H1 (cell line): Measurements from ENCODE around the gene TSPAN9. TPM values are rescaled to one million over a fixed set of nuclear protein-coding genes. Genes with fewer than 3 reads are reported as not detected.

ENCODE experiments used
- CHD7 ChIP-seq: fragments of 300-600 bp; sonication (generic); IDR thresholded peaks from 2 replicates; pipeline ENCODE4 v1.7.1; 2012; ENCODE audit warnings: low read length, moderate library complexity, mild to moderate bottlenecking, inconsistent platforms; ENCODE audit not compliant: insufficient replicate concordance
- EP300 ChIP-seq, 2 experiments: IDR thresholded peaks; 1 replicate in 1 of 2; 2 replicates in 1 of 2; pipeline ENCODE4 v1.6.1; 2011 to 2012; ENCODE audit warnings: low read depth in 2 of 2, low read length in 2 of 2, mild to moderate bottlenecking in 2 of 2, borderline replicate concordance in 1 of 2, inconsistent platforms in 1 of 2, moderate library complexity in 1 of 2
- GTF2F1 ChIP-seq: IDR thresholded peaks from 2 replicates; pipeline ENCODE4 v1.6.1; 2012; ENCODE audit warnings: low read depth, low read length, improper control_type of control experiment, borderline replicate concordance
- HDAC6 ChIP-seq: IDR thresholded peaks from one replicate; pipeline ENCODE4 v1.7.1; 2012; ENCODE audit warnings: low read depth, mild to moderate bottlenecking, inconsistent platforms, low read length, moderate library complexity
- KDM1A ChIP-seq: fragments of 200-600, 300-600 bp; sonication (generic); IDR thresholded peaks from 2 replicates; pipeline ENCODE4 v1.7.1; 2016; ENCODE audit warnings: mild to moderate bottlenecking, low read length, borderline replicate concordance
- KDM5A ChIP-seq: fragments of 200-600 bp; IDR thresholded peaks from 2 replicates; pipeline ENCODE4 v1.7.1; 2012; ENCODE audit warnings: mild to moderate bottlenecking, low read length, inconsistent platforms, mixed read lengths
- SAP30 ChIP-seq: fragments of 300-600 bp; sonication (generic); IDR thresholded peaks from 2 replicates; pipeline ENCODE4 v1.7.1; 2012; ENCODE audit warnings: low read length, moderate library complexity, mild to moderate bottlenecking, inconsistent platforms; ENCODE audit not compliant: insufficient read depth, insufficient replicate concordance
- SIRT6 ChIP-seq: IDR thresholded peaks from one replicate; pipeline ENCODE4 v1.7.1; 2012; ENCODE audit warnings: low read length, inconsistent platforms
- SP4 ChIP-seq: IDR thresholded peaks from 2 replicates; pipeline ENCODE4 v1.6.1; 2012; ENCODE audit warnings: low read length, inconsistent platforms
- TAF7 ChIP-seq: optimal IDR thresholded peaks from 2 replicates; pipeline ENCODE3; 2011; ENCODE audit warnings: low read depth, mild to moderate bottlenecking, inconsistent platforms, low read length, moderate library complexity, borderline replicate concordance
- polyA plus RNA-seq, 7 experiments: library from polyadenylated mRNA; depleted of rRNA in 3 of 7; stranded (reverse) in 5 of 7; unstranded in 2 of 7; fragments of >200 nt in 5 of 7; fragments of 200-250 nt in 2 of 7; gene quantifications; 1 replicate in 5 of 7; 2 replicates in 1 of 7; 4 replicates in 1 of 7; pipeline versions ENCODE4 v1.2.1 to v1.2.3, GENCODE V29; 2011 to 2013; ENCODE audit warnings: missing spikeins in 2 of 7, mixed read lengths in 2 of 7
- total RNA-seq: library from RNA; stranded (reverse); fragmentation: NEBNext Ultra II Directional; extraction: Animal tissue kit (Norgen Biotek cat#: 25700); gene quantifications from 2 replicates; pipeline ENCODE4 v1.2.1, GENCODE V29; 2021

Gene TSPAN9
- total and polyA plus RNA-seq, 2 of the 8 experiments (the other 6 are each of a cell fraction or from before 2014, with no cell fraction given), result 11.5 to 29.1 TPM

GRCh38 chr12:3155702-3156370 is 78.7 kb downstream of the TSPAN9 start (continued):
- TF ChIP-seq CHD7, result no peak
- TF ChIP-seq KDM5A, result no peak
- no peak for TF ChIP-seq KDM1A
- TF ChIP-seq TAF7, result no peak
- no peak for TF ChIP-seq GTF2F1
- TF ChIP-seq SIRT6, result no peak
- TF ChIP-seq EP300 (IDR thresholded peaks at IDR 0.05; ENCODE audit: borderline replicate concordance in 1 of 2, low read depth in 2 of 2, low read length in 2 of 2), result no peak
- no peak for TF ChIP-seq SAP30
- no peak for TF ChIP-seq HDAC6
- no peak for TF ChIP-seq SP4
- TF ChIP-seq, all 59 proteins: peak for 0
